ENCODE data around the gene CELF5. TPM values are rescaled to one million over a fixed set of nuclear protein-coding genes. Genes with fewer than 3 reads are reported as not detected.

Gene CELF5
- total RNA-seq, 2 donors from 2014 or later = 0.36 to 0.80 TPM

DNA sequence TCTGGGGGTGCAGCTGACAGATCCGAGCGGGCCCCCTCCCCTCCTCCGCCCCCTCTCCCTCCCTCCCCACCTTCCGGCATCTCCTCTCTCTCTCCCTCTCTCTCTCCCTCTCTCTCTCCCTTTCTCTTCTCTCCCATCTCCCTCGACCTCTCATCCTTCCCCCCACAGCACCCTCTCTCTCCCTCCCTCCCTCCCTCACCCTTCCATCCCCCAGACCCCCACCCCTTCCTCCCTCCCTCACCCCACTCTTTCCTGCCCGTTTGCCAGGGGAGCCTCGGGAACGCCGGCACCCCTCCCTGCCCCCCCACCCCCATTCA is 666 bp downstream of the CELF5 start:
- no peaks in the 10 kb centered on the region for H3K4me1 ChIP-seq (replicated peaks)
- no peak for TF ChIP-seq POLR2A (IDR thresholded peaks at IDR 0.05)
- TF ChIP-seq POLR2AphosphoS5 (IDR thresholded peaks at IDR 0.05) = no peak
- TF ChIP-seq, protein P1, sequence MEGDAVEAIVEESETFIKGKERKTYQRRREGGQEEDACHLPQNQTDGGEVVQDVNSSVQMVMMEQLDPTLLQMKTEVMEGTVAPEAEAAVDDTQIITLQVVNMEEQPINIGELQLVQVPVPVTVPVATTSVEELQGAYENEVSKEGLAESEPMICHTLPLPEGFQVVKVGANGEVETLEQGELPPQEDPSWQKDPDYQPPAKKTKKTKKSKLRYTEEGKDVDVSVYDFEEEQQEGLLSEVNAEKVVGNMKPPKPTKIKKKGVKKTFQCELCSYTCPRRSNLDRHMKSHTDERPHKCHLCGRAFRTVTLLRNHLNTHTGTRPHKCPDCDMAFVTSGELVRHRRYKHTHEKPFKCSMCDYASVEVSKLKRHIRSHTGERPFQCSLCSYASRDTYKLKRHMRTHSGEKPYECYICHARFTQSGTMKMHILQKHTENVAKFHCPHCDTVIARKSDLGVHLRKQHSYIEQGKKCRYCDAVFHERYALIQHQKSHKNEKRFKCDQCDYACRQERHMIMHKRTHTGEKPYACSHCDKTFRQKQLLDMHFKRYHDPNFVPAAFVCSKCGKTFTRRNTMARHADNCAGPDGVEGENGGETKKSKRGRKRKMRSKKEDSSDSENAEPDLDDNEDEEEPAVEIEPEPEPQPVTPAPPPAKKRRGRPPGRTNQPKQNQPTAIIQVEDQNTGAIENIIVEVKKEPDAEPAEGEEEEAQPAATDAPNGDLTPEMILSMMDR (IDR thresholded peaks at IDR 0.05) = no peak
- no peaks in the 10 kb centered on the region for H3K9me3 ChIP-seq
- H3K27ac ChIP-seq = no peak overlapping the region
- WGBS = 0% methylated on average over 7 of the region's 9 CpGs
- H3K36me3 ChIP-seq = no peaks in the 10 kb centered on the region
- intact Hi-C loops (cut with DNase I) = no loop called here
- DNase-seq (ENCODE audit: low spot score) = no peak
- H3K4me3 ChIP-seq = no peak overlapping the region
- H3K27me3 ChIP-seq (replicated peaks; ENCODE audit: insufficient read depth) = peaks cover 4% of the 10 kb centered on the region

DNA sequence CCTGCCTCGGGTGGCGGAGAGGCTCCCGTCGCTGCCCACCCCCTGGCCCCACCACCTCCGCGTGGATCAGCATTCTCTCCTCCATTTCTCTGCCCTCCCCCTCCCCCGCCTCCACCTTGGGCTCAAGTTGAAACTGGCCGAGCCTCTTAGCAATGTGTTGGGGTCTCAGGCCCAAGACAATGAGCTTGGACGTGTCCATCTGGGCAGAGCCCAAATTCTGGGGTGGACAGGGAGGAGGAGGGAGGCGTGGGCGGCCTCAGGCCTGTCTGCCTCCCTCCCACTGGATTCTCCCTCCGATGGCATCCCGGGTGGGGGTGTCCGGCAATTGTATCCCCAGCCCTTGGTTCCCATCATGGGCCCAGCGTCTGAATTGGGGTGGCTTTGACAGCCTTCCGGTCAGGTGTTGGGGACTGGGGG is 1.2 kb downstream of the CELF5 start:
- H3K9me3 ChIP-seq = no peaks in the 10 kb centered on the region
- no peaks in the 10 kb centered on the region for H3K4me1 ChIP-seq (replicated peaks)
- H3K27ac ChIP-seq = no peak overlapping the region
- H3K4me3 ChIP-seq = no peak overlapping the region
- H3K27me3 ChIP-seq (replicated peaks; ENCODE audit: insufficient read depth) = peaks cover 4% of the 10 kb centered on the region
- no peaks in the 10 kb centered on the region for H3K36me3 ChIP-seq
- no peak for DNase-seq (ENCODE audit: low spot score)
- WGBS = 32% methylated on average over 15 of the region's 16 CpGs
- intact Hi-C loops (cut with DNase I) = no loop called here
- TF ChIP-seq POLR2AphosphoS5 (IDR thresholded peaks at IDR 0.05) = no peak
- no peak for TF ChIP-seq POLR2A (IDR thresholded peaks at IDR 0.05)
- TF ChIP-seq, protein P1 (IDR thresholded peaks at IDR 0.05) = no peak

DNA sequence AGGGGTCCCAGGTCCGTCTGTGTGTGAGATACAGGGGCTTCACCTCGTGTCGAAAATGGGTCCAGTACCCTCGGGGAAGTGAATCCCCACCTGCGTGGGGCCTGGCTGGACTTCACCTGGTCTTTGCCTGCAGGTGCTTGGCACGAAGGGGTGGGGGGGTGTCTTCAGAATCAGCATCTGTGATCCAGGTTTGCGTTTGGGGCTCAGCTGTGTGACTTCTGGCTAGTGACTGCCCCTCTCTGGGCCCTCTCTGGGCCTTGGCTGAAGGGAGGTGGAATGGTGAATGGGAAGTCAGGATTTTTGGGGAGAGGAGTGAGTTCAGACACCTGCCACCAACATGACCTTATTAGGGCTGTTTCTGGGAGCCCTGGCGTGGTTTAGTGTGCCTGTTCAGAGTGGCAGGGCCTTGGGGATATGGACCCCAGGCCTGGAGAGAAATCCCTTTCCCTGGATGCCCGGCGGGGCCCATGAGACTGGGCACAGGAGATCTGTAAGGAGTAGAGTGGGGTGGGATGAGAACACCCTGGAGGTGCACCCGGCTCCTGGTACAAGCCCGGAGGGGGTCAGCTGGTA is 2.7 kb downstream of the CELF5 start:
- Histone ChIP-seq H3K27ac (no peak overlapping the region), H3K9me3 (no peaks in the 10 kb centered on the region), H3K4me3 (no peak overlapping the region), H3K36me3 (no peaks in the 10 kb centered on the region), H3K27me3 (replicated peaks; ENCODE audit: insufficient read depth) (peaks cover 4% of the 10 kb centered on the region), H3K4me1 (replicated peaks) (no peaks in the 10 kb centered on the region)
- no peak for DNase-seq (ENCODE audit: low spot score)
- 71% methylated on average over 12 of the region's 12 CpGs for WGBS
- intact Hi-C loops (cut with DNase I) = no loop called here
- TF ChIP-seq POLR2AphosphoS5 (IDR thresholded peaks at IDR 0.05) (no peak), POLR2A (IDR thresholded peaks at IDR 0.05) (no peak)
- TF ChIP-seq, protein P1 (IDR thresholded peaks at IDR 0.05) = no peak

DNA sequence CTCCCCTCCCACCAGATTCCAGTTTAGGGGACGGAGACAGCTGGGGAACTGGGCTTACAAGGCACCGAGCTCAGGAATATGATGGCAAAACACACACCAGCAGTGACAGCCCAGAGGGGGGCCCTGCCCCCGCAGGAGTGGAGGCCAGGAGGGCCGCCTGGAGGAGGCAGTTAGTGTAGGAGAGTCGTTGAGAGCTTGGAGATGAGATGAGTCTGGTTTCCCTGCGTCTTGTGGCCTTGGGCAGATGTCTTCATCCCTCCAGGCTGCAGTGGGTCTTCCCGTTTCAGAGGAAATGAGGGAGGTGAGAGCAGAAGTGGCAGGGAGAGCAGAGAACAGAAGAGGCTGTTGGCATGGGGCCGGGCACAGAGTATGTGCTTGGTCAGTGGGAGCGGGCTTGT is 4.9 kb downstream of the CELF5 start:
- H3K4me3 ChIP-seq = no peak overlapping the region
- no peak overlapping the region for H3K27ac ChIP-seq
- H3K36me3 ChIP-seq = no peaks in the 10 kb centered on the region
- H3K4me1 ChIP-seq (replicated peaks) = no peaks in the 10 kb centered on the region
- no peak for DNase-seq (ENCODE audit: low spot score)
- WGBS = 50% methylated on average over 9 of the region's 9 CpGs
- no peaks in the 10 kb centered on the region for H3K9me3 ChIP-seq
- H3K27me3 ChIP-seq (replicated peaks; ENCODE audit: insufficient read depth) = peaks cover 4% of the 10 kb centered on the region
- TF ChIP-seq, protein P1 (IDR thresholded peaks at IDR 0.05) = no peak
- TF ChIP-seq POLR2AphosphoS5 (IDR thresholded peaks at IDR 0.05) (no peak), POLR2A (IDR thresholded peaks at IDR 0.05) (no peak)
- intact Hi-C loops (cut with DNase I) = no loop called here

DNA sequence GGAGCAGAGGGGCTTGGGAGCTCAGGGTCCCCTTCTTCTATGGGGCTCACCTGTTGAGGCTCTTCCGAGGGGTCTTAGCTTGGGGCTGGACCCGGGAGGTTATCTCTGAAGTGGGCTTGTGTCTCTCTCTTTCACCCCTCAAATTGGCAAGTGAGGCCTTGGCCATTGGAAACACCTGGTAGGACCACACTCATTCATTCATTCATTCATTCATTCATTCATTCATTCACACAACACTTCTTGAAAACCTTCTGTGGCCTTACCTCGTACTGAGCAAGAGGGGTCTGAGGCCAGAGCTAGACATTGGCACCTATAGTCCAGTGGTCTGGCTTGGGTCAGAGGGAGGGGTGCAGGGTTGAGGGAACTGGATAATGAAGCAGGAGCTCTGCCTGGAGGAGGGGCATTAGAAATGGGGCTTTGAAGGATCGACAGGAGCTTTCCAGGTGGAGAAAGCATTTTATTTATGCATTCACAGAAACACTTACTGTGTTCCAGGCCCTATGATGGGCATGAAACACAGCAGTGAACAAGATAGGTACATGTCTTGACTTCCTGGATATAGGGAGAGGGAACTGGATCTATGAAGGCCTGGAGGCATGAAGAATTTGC is 5.5 kb downstream of the CELF5 start:
- Histone ChIP-seq H3K9me3 (no peaks in the 10 kb centered on the region), H3K27ac (no peak overlapping the region), H3K4me3 (no peak overlapping the region), H3K36me3 (no peaks in the 10 kb centered on the region), H3K27me3 (replicated peaks; ENCODE audit: insufficient read depth) (peaks cover 4% of the 10 kb centered on the region), H3K4me1 (replicated peaks) (no peaks in the 10 kb centered on the region)
- TF ChIP-seq POLR2AphosphoS5 (IDR thresholded peaks at IDR 0.05) = no peak
- TF ChIP-seq POLR2A (IDR thresholded peaks at IDR 0.05) = no peak
- TF ChIP-seq, protein P1 (IDR thresholded peaks at IDR 0.05) = no peak
- DNase-seq (ENCODE audit: low spot score) = no peak
- WGBS = 90% methylated on average over 4 of the region's 4 CpGs
- intact Hi-C loops (cut with DNase I) = no loop called here
